LoVo (cell line): ENCODE results near the gene GLMP.
"Not testable (repeated sequence)": the region's sequence is repeated elsewhere in the genome, so short reads cannot be mapped to it uniquely, and the experiment has no call there.

Experiments
- DNase-seq: peaks from one replicate; pipeline ENCODE4 v3.0.0-alpha.2; 2016; ENCODE audit warnings: low spot score

The GLMP gene

GRCh38 chr1:156295391-156295947 lies at the start of gene GLMP:
TSS of gene GLMP (minus strand) at chr1:156295679. CDS start at chr1:156295645, 34 bp downstream.
- peak; percentile 72 for DNase-seq

GRCh38 chr1:156344409-156344808 lies 48.9 kb upstream of the GLMP start:
- no peak for DNase-seq

GRCh38 chr1:156342166-156342955 lies 46.9 kb upstream of the GLMP start:
- no peak for DNase-seq

GRCh38 chr1:156338180-156338976 lies 42.9 kb upstream of the GLMP start, which contains the start of the genes CCT3 and TSACC:
TSS of gene CCT3 (minus strand) at chr1:156338292. CDS start at chr1:156338184, 108 bp downstream.
TSS of gene TSACC (plus strand) at chr1:156338526. CDS start at chr1:156339758, 1,232 bp downstream.
- peak; percentile 99 for DNase-seq

- no peak for DNase-seq
These were observed 42.4 kb upstream of the GLMP start for GRCh38 chr1:156337888-156338179.

- no peak for DNase-seq
These were observed 41.8 kb upstream of the GLMP start for GRCh38 chr1:156337052-156337887.

GRCh38 chr1:156336242-156336641 lies 40.8 kb upstream of the GLMP start:
- no peak for DNase-seq

GRCh38 chr1:156323179-156323578 lies 27.7 kb upstream of the GLMP start:
- DNase-seq: not testable (repeated sequence)

- no peak for DNase-seq
These were observed 25.1 kb upstream of the GLMP start for GRCh38 chr1:156320560-156320959.

- DNase-seq: no peak
These were observed 24.2 kb upstream of the GLMP start for GRCh38 chr1:156319664-156320063.

GRCh38 chr1:156316909-156317308 lies 21.4 kb upstream of the GLMP start:
- DNase-seq: no peak

- no peak for DNase-seq
These were observed 15.5 kb upstream of the GLMP start for GRCh38 chr1:156310962-156311361.

- no peak for DNase-seq
These were observed 12.6 kb upstream of the GLMP start for GRCh38 chr1:156308078-156308477.

- DNase-seq: no peak
These were observed 9.7 kb upstream of the GLMP start for GRCh38 chr1:156305215-156305614.

- DNase-seq: no peak
These were observed 7.8 kb upstream of the GLMP start for GRCh38 chr1:156303241-156303640.

- no peak for DNase-seq
These were observed 3.4 kb upstream of the GLMP start, which contains the start of gene VHLL for GRCh38 chr1:156298852-156299357. TSS of gene VHLL (minus strand) at chr1:156299307. CDS start at chr1:156299189, 118 bp downstream.

- no peak for DNase-seq
These were observed 1.6 kb downstream of the GLMP start for GRCh38 chr1:156293895-156294294.

GRCh38 chr1:156293098-156293434 lies 2.4 kb downstream of the GLMP start:
- DNase-seq: no peak

- no peak for DNase-seq
These were observed 4.0 kb downstream of the GLMP start for GRCh38 chr1:156291226-156292061.

- no peak for DNase-seq
These were observed 5.6 kb downstream of the GLMP start for GRCh38 chr1:156289857-156290256.

- DNase-seq: no peak
These were observed 9.4 kb downstream of the GLMP start for GRCh38 chr1:156286061-156286460.
